K562 (cell line): ENCODE results near the gene ELF1. TPM values are rescaled to one million over a fixed set of nuclear protein-coding genes. Genes with fewer than 3 reads are reported as not detected.
A peak's percentile ranks its signal among the peaks of the same experiment; 100 is the strongest.
"Not testable (repeated sequence)": the region's sequence is repeated elsewhere in the genome, so short reads cannot be mapped to it uniquely, and the experiment has no call there.

Source experiments
- ATAC-seq: fragments of 200-7000 bp; cut with Tn5 transposase; 3 replicates; pipeline ENCODE4 v1.9.1; 2020; ENCODE audit warnings: moderate library complexity
- BruUV-seq: library from RNA; stranded (reverse); fragments of 400-500 nt; replicated peaks from 2 replicates; lab custom pipeline; 2021; lab: Mats Ljungman, UMichigan
- CTCF ChIA-PET: fragments of 300-600 bp; formaldehyde crosslinking; extraction: SDS; loops from one replicate; lab custom pipeline; 2021; ENCODE audit warnings: low intra/inter-chr PET ratio; lab: Yijun Ruan, JAX
- POLR2A ChIA-PET: fragments of 300-600, 350-650 bp; sonication (Branson Sonifier 250); formaldehyde crosslinking; extraction: SDS; loops from one replicate; lab custom pipeline; 2021; ENCODE audit warnings: antibody characterized with exemption, inconsistent platforms; lab: Yijun Ruan, JAX
- DNase-seq, 4 experiments: peaks; one replicate each; pipeline versions ENCODE4 v3.0.0 to v3.0.0-alpha.2; 2011 to 2018; ENCODE audit warnings: low spot score in 3 of 4, mixed read lengths in 3 of 4; ENCODE audit errors: extremely low read depth in 1 of 4
- FAIRE-seq: peaks from 2 replicates; lab custom pipeline; 2011; peaks lifted over from hg19 to GRCh38; lab: Jason Lieb, UNC
- H2AFZ ChIP-seq: 2 replicates; pipeline ENCODE4 v1.6.0; 2011; ENCODE audit warnings: low read depth, low read length, control low read depth, inconsistent platforms
- H3K27ac ChIP-seq: fragments of 200-600 bp; 3 replicates; pipeline ENCODE4 v1.8.0; 2011; ENCODE audit warnings: low read depth, mild to moderate bottlenecking, control low read depth, inconsistent platforms, low read length, moderate library complexity, mixed read lengths; ENCODE audit errors: extremely low read depth
- H3K27me3 ChIP-seq, 2 experiments: fragments of 300-600 bp in 1 of 2; 2 replicates in 1 of 2; 3 replicates in 1 of 2; pipeline versions ENCODE4 v1.6.0 to v1.8.0; 2011; ENCODE audit warnings: inconsistent platforms in 2 of 2, low read length in 2 of 2, mild to moderate bottlenecking in 1 of 2, mixed read lengths in 1 of 2, moderate library complexity in 1 of 2; ENCODE audit not compliant: control insufficient read depth in 2 of 2, insufficient read depth in 2 of 2
- H3K36me3 ChIP-seq: fragments of 300-600 bp; 3 replicates; pipeline ENCODE4 v1.8.0; 2011; ENCODE audit warnings: mild to moderate bottlenecking, low read length, inconsistent platforms; ENCODE audit not compliant: control insufficient read depth, insufficient read depth
- H3K4me1 ChIP-seq, 2 experiments: fragments of 200-600 bp in 1 of 2; replicated peaks in 1 of 2; 2 replicates in 1 of 2; 3 replicates in 1 of 2; pipeline versions ENCODE4 v1.5.1 to v1.8.0; 2011; ENCODE audit warnings: inconsistent platforms in 2 of 2, low read length in 2 of 2, mild to moderate bottlenecking in 1 of 2, mixed read lengths in 1 of 2, moderate library complexity in 1 of 2; ENCODE audit not compliant: control insufficient read depth in 2 of 2, insufficient read depth in 2 of 2
- H3K4me2 ChIP-seq: 2 replicates; pipeline ENCODE4 v1.6.1; 2011; ENCODE audit warnings: low read length, control low read depth, inconsistent platforms, mixed read lengths; ENCODE audit not compliant: insufficient read depth
- H3K4me3 ChIP-seq: fragments of 200-600 bp; sonication (generic), shearing (Covaris generic); 2 replicates; pipeline ENCODE4 v1.5.1; 2016; ENCODE audit warnings: control low read depth, inconsistent platforms
- H3K79me2 ChIP-seq: fragments of 200-600 bp; 3 replicates; pipeline ENCODE4 v1.8.0; 2011; ENCODE audit warnings: low read length, inconsistent platforms; ENCODE audit not compliant: control insufficient read depth, insufficient read depth
- H3K9ac ChIP-seq, 2 experiments: 2 replicates each; pipeline versions ENCODE4 v1.6.0 to v1.6.1; 2011; ENCODE audit warnings: low read depth in 2 of 2, low read length in 2 of 2, control low read depth in 1 of 2, inconsistent platforms in 1 of 2, mild to moderate bottlenecking in 1 of 2, mixed read lengths in 1 of 2; ENCODE audit not compliant: insufficient read depth in 1 of 2
- H3K9me1 ChIP-seq: one replicate; pipeline ENCODE4 v1.6.0; 2011; ENCODE audit warnings: inconsistent platforms, mild to moderate bottlenecking, low read length, moderate library complexity; ENCODE audit not compliant: control insufficient read depth, insufficient read depth
- H3K9me3 ChIP-seq: replicated peaks from 2 replicates; pipeline ENCODE4 v1.5.1; 2011; ENCODE audit warnings: low read depth, low read length, inconsistent platforms; ENCODE audit not compliant: control insufficient read depth, insufficient read depth
- H4K20me1 ChIP-seq: replicated peaks from 2 replicates; pipeline ENCODE4 v1.6.1; 2011; ENCODE audit warnings: low read length, inconsistent platforms, mixed read lengths; ENCODE audit not compliant: control insufficient read depth, insufficient read depth
- C11orf30 ChIP-seq: fragments of 450-650 bp; IDR thresholded peaks from 2 replicates; pipeline ENCODE4 v1.6.1; 2016; ENCODE audit warnings: low read depth, mild to moderate bottlenecking
- CXXC5 ChIP-seq: fragments of 250-450 bp; sonication (Bioruptor Pico); IDR thresholded peaks from 2 replicates; pipeline ENCODE4 v1.8.0; 2022; ENCODE audit warnings: inconsistent platforms, mild to moderate bottlenecking, moderate library complexity
- GATAD2B ChIP-seq: fragments of 450-650 bp; IDR thresholded peaks from 2 replicates; pipeline ENCODE4 v1.6.1; 2017; ENCODE audit warnings: mild to moderate bottlenecking, borderline replicate concordance
- MEIS2 ChIP-seq: fragments of 450-650 bp; IDR thresholded peaks from 2 replicates; pipeline ENCODE4 v1.6.1; 2014; ENCODE audit warnings: mild to moderate bottlenecking; ENCODE audit not compliant: partially characterized antibody
- NONO ChIP-seq, 2 experiments: fragments of 200-400 bp in 1 of 2; fragments of 450-650 bp in 1 of 2; formaldehyde crosslinking in 1 of 2; IDR thresholded peaks; 2 replicates each; pipeline ENCODE4 v1.6.1; 2017; ENCODE audit warnings: low read depth in 2 of 2, mild to moderate bottlenecking in 2 of 2, moderate library complexity in 2 of 2, low read length in 1 of 2
- SOX6 ChIP-seq: fragments of 450-650 bp; IDR thresholded peaks from 2 replicates; pipeline ENCODE4 v1.6.1; 2014; ENCODE audit warnings: mild to moderate bottlenecking
- ZNF717 ChIP-seq: fragments of 250-450 bp; sonication (Bioruptor Pico); IDR thresholded peaks from 2 replicates; pipeline ENCODE4 v1.5.0; 2021
- WGBS: fragments of 100-300 bp; shearing (Covaris generic); methylation state at CpG from one replicate; pipeline ENCODE4 v1.1.6; 2016; ENCODE audit warnings: low coverage, mixed read lengths; ENCODE audit not compliant: insufficient coverage; ENCODE audit errors: missing lambda C conversion rate; 5-methylcytosine and 5-hydroxymethylcytosine counted together
- in situ Hi-C: fragments of 300-500 bp; cut with MboI; formaldehyde crosslinking; loops from 4 replicates; pipeline ENCODE4 v1.15.0; 2018; ENCODE audit warnings: inconsistent platforms, mixed read lengths
- intact Hi-C: fragments of 100-400 bp; cut with micrococcal nuclease; formaldehyde crosslinking; loops from 2 replicates; pipeline ENCODE4 v1.14.2; 2022
- polyA plus RNA-seq, 8 experiments: library from polyadenylated mRNA; depleted of rRNA in 4 of 8; stranded (reverse) in 5 of 8; unstranded in 3 of 8; fragments of >200 nt; fragmentation: Nextera tagmentation in 2 of 8; fragmentation: Illumina TruSeq in 1 of 8; extraction: Ambion mirVana in 2 of 8; extraction: Trizol in 1 of 8; gene quantifications; 2 replicates each; pipeline versions ENCODE4 v1.2.1 to v1.2.3, GENCODE V29; 2011 to 2014; ENCODE audit warnings: inconsistent platforms in 1 of 8, missing spikeins in 1 of 8
- total RNA-seq, 7 experiments: library from RNA; depleted of rRNA in 6 of 7; stranded (reverse); fragments of >200 nt in 6 of 7; fragmentation: Illumina TruSeq in 2 of 7; extraction: Trizol in 2 of 7; gene quantifications; 2 replicates each; pipeline versions ENCODE4 v1.2.1 to v1.2.3, GENCODE V29; 2011 to 2021; ENCODE audit warnings: low replicate concordance in 1 of 7

Gene ELF1
- total and polyA plus RNA-seq, 9 of the 15 experiments (the other 6 are each of a cell fraction or from before 2014, with no cell fraction given) = 24.7 to 54.4 (median 33.4) TPM

DNA sequence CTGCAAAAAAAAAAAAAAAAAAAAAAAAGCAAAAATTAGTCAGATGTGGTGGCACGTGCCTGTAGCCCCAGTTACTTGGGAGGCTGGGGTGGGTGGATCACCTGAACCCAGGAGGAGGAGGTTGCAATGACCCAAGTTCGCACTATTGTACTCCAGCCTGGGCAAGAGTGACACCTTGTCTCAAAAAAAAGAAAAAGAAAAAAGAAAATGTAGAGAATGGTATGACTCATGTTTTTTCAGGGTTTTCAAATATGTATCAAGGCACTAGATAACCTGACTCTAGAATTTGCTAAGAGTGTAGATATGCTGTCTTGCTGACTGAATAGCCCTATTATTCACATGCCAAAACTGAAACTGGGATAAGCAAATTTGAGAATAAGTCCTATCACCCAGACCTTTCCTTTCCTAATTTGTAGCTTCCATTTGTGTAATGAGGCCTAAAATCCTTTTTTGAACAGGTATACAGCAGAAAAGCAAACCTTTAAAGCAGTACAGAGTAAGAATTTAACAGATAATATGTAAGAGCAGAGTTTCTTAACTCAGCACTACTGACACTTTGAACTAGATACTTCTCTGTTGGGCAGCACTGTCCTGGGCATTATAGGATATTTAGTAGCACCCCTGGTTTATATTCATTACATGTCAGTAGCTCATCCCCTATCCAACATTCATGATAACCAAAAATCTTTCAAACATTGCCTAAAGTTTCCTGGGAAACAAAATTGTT, 108.6 kb downstream of the ELF1 start:
- no peak for DNase-seq
- TF ChIP-seq NONO (IDR thresholded peaks at IDR 0.05; ENCODE audit: low read depth in 2 of 2, low read length in 1 of 2) (no peak), C11orf30 (peak; percentile 6; the same call in 1 of the 2 replicates), ZNF717 (CRISPR knock-in tag) (no peak), SOX6 (no peak), GATAD2B (no peak), MEIS2 (no peak), CXXC5 (CRISPR knock-in tag) (no peak)
- Histone ChIP-seq H2AFZ (no peak overlapping the region), H3K4me1 (no peaks in the 10 kb centered on the region), H3K79me2 (no peaks in the 10 kb centered on the region), H3K9me1 (no peaks in the 10 kb centered on the region), H3K27me3 (no peaks in the 10 kb centered on the region), H3K36me3 (no peaks in the 10 kb centered on the region), H3K4me3 (no peak overlapping the region), H3K27ac (no peak overlapping the region), H3K9ac (no peak overlapping the region), H3K4me2 (no peak overlapping the region), H4K20me1 (no peaks in the 10 kb centered on the region), H3K9me3 (no peaks in the 10 kb centered on the region)
- in situ Hi-C loops = no loop called here
- WGBS = 40% methylated on average over 1 of the region's 2 CpGs
- POLR2A ChIA-PET = no interaction called here
- BruUV-seq = no TSS peak
- no peak for FAIRE-seq
- CTCF ChIA-PET = no interaction called here
- no peak for ATAC-seq
- intact Hi-C loops = no loop called here

DNA sequence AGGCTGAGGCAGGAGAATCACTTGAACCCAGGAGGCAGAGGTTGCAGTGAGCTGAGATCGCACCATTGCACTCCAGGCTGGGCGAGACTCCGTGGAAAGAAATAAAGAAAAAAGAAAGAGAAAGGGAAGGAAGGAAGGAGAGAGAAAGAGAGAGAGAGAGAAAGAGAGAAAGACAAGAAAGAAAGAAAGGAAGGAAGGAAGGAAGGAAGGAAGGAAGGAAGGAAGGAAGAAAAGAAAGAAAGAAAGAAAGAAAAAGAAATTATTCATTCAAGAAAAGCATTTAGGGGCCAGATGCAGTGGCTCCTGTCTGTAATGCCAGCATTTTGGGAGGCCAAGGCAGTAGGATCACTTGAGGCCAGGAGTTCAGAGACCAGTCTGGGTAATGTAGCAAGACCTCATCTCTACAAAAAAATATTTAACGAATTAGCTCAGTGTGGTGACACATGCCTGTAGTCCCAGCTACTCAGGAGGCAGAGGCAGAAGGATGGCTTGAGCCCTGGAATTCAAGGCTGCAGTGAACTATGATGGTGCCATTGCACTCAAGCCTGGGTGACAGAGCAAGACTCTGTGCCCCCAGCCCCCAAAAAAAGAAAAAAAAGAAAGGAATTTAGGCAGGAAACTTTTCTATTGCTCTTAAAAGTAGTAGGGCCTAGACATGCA, 109.4 kb downstream of the ELF1 start:
- intact Hi-C loops, H3K4me2 ChIP-seq, BruUV-seq, H3K4me3 ChIP-seq, in situ Hi-C loops, H3K79me2 ChIP-seq, H3K9ac ChIP-seq, H4K20me1 ChIP-seq, H2AFZ ChIP-seq, H3K27ac ChIP-seq, H3K9me3 ChIP-seq, POLR2A ChIA-PET, H3K9me1 ChIP-seq, DNase-seq, H3K27me3 ChIP-seq, H3K4me1 ChIP-seq, FAIRE-seq, H3K36me3 ChIP-seq, ATAC-seq: not testable (repeated sequence)
- CTCF ChIA-PET = interaction anchor here (0.6 kb wide), 1 partner anchor 92 kb away, joined by 4 read pairs; no protein-coding TSS in a partner anchor
- WGBS = 50% methylated on average over 4 of the region's 4 CpGs
